Ureter (tissue), 1 donor: Measurements from ENCODE around the gene ZFPM1. TPM values are rescaled to one million over a fixed set of nuclear protein-coding genes. Genes with fewer than 3 reads are reported as not detected.
"Not testable (repeated sequence)": the region's sequence is repeated elsewhere in the genome, so short reads cannot be mapped to it uniquely, and the experiment has no call there.

Experiments used
- DNase-seq: peaks from one replicate; pipeline ENCODE4 v3.0.0-alpha.2; 2020; ENCODE audit warnings: low spot score
- total RNA-seq: library from RNA; stranded (reverse); gene quantifications from one replicate; pipeline ENCODE4 v1.2.4, GENCODE V29; 2023
- donor health status: DM: yes; HTN: yes; CAD: no.

The ZFPM1 gene
- total RNA-seq, 1 donor from 2014 or later: 13.7 TPM

GRCh38 chr16:88478889-88479792 lies 26.1 kb downstream of the ZFPM1 start:
- DNase-seq: no peak

GRCh38 chr16:88479793-88480760 lies 27.0 kb downstream of the ZFPM1 start:
- DNase-seq: no peak

GRCh38 chr16:88480829-88481228 lies 27.7 kb downstream of the ZFPM1 start:
- DNase-seq: no peak

GRCh38 chr16:88481851-88482250 lies 28.8 kb downstream of the ZFPM1 start:
- no peak for DNase-seq

- DNase-seq: no peak
These were observed 29.7 kb downstream of the ZFPM1 start for GRCh38 chr16:88482630-88483391.

GRCh38 chr16:88483392-88483641 lies 30.2 kb downstream of the ZFPM1 start:
- no peak for DNase-seq

- DNase-seq: no peak
These were observed 31.7 kb downstream of the ZFPM1 start for GRCh38 chr16:88484505-88485365.

GRCh38 chr16:88485366-88485741 lies 32.3 kb downstream of the ZFPM1 start:
- not testable (repeated sequence) for DNase-seq

GRCh38 chr16:88486398-88487123 lies 33.5 kb downstream of the ZFPM1 start:
- no peak for DNase-seq

GRCh38 chr16:88487124-88487432 lies 34.0 kb downstream of the ZFPM1 start:
- DNase-seq: no peak

- DNase-seq: no peak
These were observed 35.1 kb downstream of the ZFPM1 start for GRCh38 chr16:88487920-88488851.

- no peak for DNase-seq
These were observed 36.2 kb downstream of the ZFPM1 start for GRCh38 chr16:88489163-88489741.

- no peak for DNase-seq
These were observed 38.0 kb downstream of the ZFPM1 start for GRCh38 chr16:88491001-88491559.

GRCh38 chr16:88491560-88492310 lies 38.7 kb downstream of the ZFPM1 start:
- no peak for DNase-seq

GRCh38 chr16:88493879-88494278 lies 40.8 kb downstream of the ZFPM1 start:
- no peak for DNase-seq

- no peak for DNase-seq
These were observed 41.5 kb downstream of the ZFPM1 start for GRCh38 chr16:88494335-88495154.

- no peak for DNase-seq
These were observed 42.2 kb downstream of the ZFPM1 start for GRCh38 chr16:88495268-88495772.
